ENCODE measurements around the gene TERC.
"Not testable (repeated sequence)": the region's sequence is repeated elsewhere in the genome, so short reads cannot be mapped to it uniquely, and the experiment has no call there.

DNA sequence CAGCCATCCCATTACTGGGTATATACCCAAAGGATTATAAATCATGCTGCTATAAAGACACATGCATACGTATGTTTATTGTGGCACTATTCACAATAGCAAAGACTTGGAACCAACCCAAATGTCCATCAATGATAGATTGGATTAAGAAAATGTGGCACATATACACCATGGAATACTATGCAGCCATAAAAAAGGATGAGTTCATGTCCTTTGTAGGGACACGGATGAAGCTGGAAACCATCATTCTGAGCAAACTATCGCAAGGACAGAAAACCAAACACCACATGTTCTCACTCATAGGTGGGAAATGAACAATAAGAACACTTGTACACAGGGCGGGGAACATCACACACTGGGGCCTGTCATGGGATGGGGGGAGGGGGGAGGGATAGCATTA lies 46.4 kb downstream of the TERC start:
- TF ChIP-seq, protein P1, sequence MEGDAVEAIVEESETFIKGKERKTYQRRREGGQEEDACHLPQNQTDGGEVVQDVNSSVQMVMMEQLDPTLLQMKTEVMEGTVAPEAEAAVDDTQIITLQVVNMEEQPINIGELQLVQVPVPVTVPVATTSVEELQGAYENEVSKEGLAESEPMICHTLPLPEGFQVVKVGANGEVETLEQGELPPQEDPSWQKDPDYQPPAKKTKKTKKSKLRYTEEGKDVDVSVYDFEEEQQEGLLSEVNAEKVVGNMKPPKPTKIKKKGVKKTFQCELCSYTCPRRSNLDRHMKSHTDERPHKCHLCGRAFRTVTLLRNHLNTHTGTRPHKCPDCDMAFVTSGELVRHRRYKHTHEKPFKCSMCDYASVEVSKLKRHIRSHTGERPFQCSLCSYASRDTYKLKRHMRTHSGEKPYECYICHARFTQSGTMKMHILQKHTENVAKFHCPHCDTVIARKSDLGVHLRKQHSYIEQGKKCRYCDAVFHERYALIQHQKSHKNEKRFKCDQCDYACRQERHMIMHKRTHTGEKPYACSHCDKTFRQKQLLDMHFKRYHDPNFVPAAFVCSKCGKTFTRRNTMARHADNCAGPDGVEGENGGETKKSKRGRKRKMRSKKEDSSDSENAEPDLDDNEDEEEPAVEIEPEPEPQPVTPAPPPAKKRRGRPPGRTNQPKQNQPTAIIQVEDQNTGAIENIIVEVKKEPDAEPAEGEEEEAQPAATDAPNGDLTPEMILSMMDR (IDR thresholded peaks at IDR 0.05) = not testable (repeated sequence)
- TF ChIP-seq POLR2A (IDR thresholded peaks at IDR 0.05) = not testable (repeated sequence)

All from testis (tissue), 2 donors.